K562 (cell line): ENCODE data around the gene RCL1. TPM values are rescaled to one million over a fixed set of nuclear protein-coding genes. Genes with fewer than 3 reads are reported as not detected.

Experiments used
- ATAC-seq: fragments of 200-7000 bp; cut with Tn5 transposase; 3 replicates; pipeline ENCODE4 v1.9.1; 2020; ENCODE audit warnings: moderate library complexity
- BruUV-seq: library from RNA; stranded (reverse); fragments of 400-500 nt; replicated peaks from 2 replicates; lab custom pipeline; 2021; lab: Mats Ljungman, UMichigan
- CTCF ChIA-PET: fragments of 300-600 bp; formaldehyde crosslinking; extraction: SDS; loops from one replicate; lab custom pipeline; 2021; ENCODE audit warnings: low intra/inter-chr PET ratio; lab: Yijun Ruan, JAX
- POLR2A ChIA-PET: fragments of 300-600, 350-650 bp; sonication (Branson Sonifier 250); formaldehyde crosslinking; extraction: SDS; loops from one replicate; lab custom pipeline; 2021; ENCODE audit warnings: antibody characterized with exemption, inconsistent platforms; lab: Yijun Ruan, JAX
- DNase-seq, 4 experiments: peaks; one replicate each; pipeline versions ENCODE4 v3.0.0 to v3.0.0-alpha.2; 2011 to 2018; ENCODE audit warnings: low spot score in 3 of 4, mixed read lengths in 3 of 4; ENCODE audit errors: extremely low read depth in 1 of 4
- FAIRE-seq: peaks from 2 replicates; lab custom pipeline; 2011; peaks lifted over from hg19 to GRCh38; lab: Jason Lieb, UNC
- H2AFZ ChIP-seq: 2 replicates; pipeline ENCODE4 v1.6.0; 2011; ENCODE audit warnings: low read depth, low read length, control low read depth, inconsistent platforms
- H3K27ac ChIP-seq: fragments of 200-600 bp; 3 replicates; pipeline ENCODE4 v1.8.0; 2011; ENCODE audit warnings: low read depth, mild to moderate bottlenecking, control low read depth, inconsistent platforms, low read length, moderate library complexity, mixed read lengths; ENCODE audit errors: extremely low read depth
- H3K27me3 ChIP-seq, 2 experiments: fragments of 300-600 bp in 1 of 2; 2 replicates in 1 of 2; 3 replicates in 1 of 2; pipeline versions ENCODE4 v1.6.0 to v1.8.0; 2011; ENCODE audit warnings: inconsistent platforms in 2 of 2, low read length in 2 of 2, mild to moderate bottlenecking in 1 of 2, mixed read lengths in 1 of 2, moderate library complexity in 1 of 2; ENCODE audit not compliant: control insufficient read depth in 2 of 2, insufficient read depth in 2 of 2
- H3K36me3 ChIP-seq: fragments of 300-600 bp; 3 replicates; pipeline ENCODE4 v1.8.0; 2011; ENCODE audit warnings: mild to moderate bottlenecking, low read length, inconsistent platforms; ENCODE audit not compliant: control insufficient read depth, insufficient read depth
- H3K4me1 ChIP-seq, 2 experiments: fragments of 200-600 bp in 1 of 2; replicated peaks in 1 of 2; 2 replicates in 1 of 2; 3 replicates in 1 of 2; pipeline versions ENCODE4 v1.5.1 to v1.8.0; 2011; ENCODE audit warnings: inconsistent platforms in 2 of 2, low read length in 2 of 2, mild to moderate bottlenecking in 1 of 2, mixed read lengths in 1 of 2, moderate library complexity in 1 of 2; ENCODE audit not compliant: control insufficient read depth in 2 of 2, insufficient read depth in 2 of 2
- H3K4me2 ChIP-seq: 2 replicates; pipeline ENCODE4 v1.6.1; 2011; ENCODE audit warnings: low read length, control low read depth, inconsistent platforms, mixed read lengths; ENCODE audit not compliant: insufficient read depth
- H3K4me3 ChIP-seq: fragments of 200-600 bp; sonication (generic), shearing (Covaris generic); 2 replicates; pipeline ENCODE4 v1.5.1; 2016; ENCODE audit warnings: control low read depth, inconsistent platforms
- H3K79me2 ChIP-seq: fragments of 200-600 bp; 3 replicates; pipeline ENCODE4 v1.8.0; 2011; ENCODE audit warnings: low read length, inconsistent platforms; ENCODE audit not compliant: control insufficient read depth, insufficient read depth
- H3K9ac ChIP-seq, 2 experiments: 2 replicates each; pipeline versions ENCODE4 v1.6.0 to v1.6.1; 2011; ENCODE audit warnings: low read depth in 2 of 2, low read length in 2 of 2, control low read depth in 1 of 2, inconsistent platforms in 1 of 2, mild to moderate bottlenecking in 1 of 2, mixed read lengths in 1 of 2; ENCODE audit not compliant: insufficient read depth in 1 of 2
- H3K9me1 ChIP-seq: one replicate; pipeline ENCODE4 v1.6.0; 2011; ENCODE audit warnings: inconsistent platforms, mild to moderate bottlenecking, low read length, moderate library complexity; ENCODE audit not compliant: control insufficient read depth, insufficient read depth
- H3K9me3 ChIP-seq: replicated peaks from 2 replicates; pipeline ENCODE4 v1.5.1; 2011; ENCODE audit warnings: low read depth, low read length, inconsistent platforms; ENCODE audit not compliant: control insufficient read depth, insufficient read depth
- H4K20me1 ChIP-seq: replicated peaks from 2 replicates; pipeline ENCODE4 v1.6.1; 2011; ENCODE audit warnings: low read length, inconsistent platforms, mixed read lengths; ENCODE audit not compliant: control insufficient read depth, insufficient read depth
- ATF1 ChIP-seq, 2 experiments: fragments of 450-650 bp in 1 of 2; IDR thresholded peaks; 2 replicates each; pipeline ENCODE4 v1.6.1; 2016; ENCODE audit warnings: missing compliant biosample characterization in 1 of 2, missing genetic modification characterization in 1 of 2
- CLOCK ChIP-seq: fragments of 250-450 bp; sonication (Bioruptor Pico); IDR thresholded peaks from 2 replicates; pipeline ENCODE4 v1.4.0; 2020; ENCODE audit warnings: mild to moderate bottlenecking, moderate library complexity, borderline replicate concordance
- DMBX1 ChIP-seq: fragments of 250-450 bp; sonication (Bioruptor Pico); IDR thresholded peaks from 2 replicates; pipeline ENCODE4 v1.8.0; 2022; ENCODE audit warnings: inconsistent platforms, mild to moderate bottlenecking, moderate library complexity, borderline replicate concordance
- E2F8 ChIP-seq: fragments of 450-650 bp; IDR thresholded peaks from 2 replicates; pipeline ENCODE4 v1.7.1; 2018; ENCODE audit warnings: mild to moderate bottlenecking, low read depth; ENCODE audit not compliant: partially characterized antibody
- ELF1 ChIP-seq: fragments of 200-800 bp; sonication (Bioruptor generic); IDR thresholded peaks from 2 replicates; pipeline ENCODE4 v1.6.1; 2016; ENCODE audit warnings: missing genetic modification characterization, missing compliant biosample characterization
- GABPB1 ChIP-seq: sonication (generic); formaldehyde crosslinking; IDR thresholded peaks from 2 replicates; pipeline ENCODE4 v1.8.0; 2022; ENCODE audit warnings: mild to moderate bottlenecking, missing genetic modification reagents
- GATAD2B ChIP-seq: fragments of 450-650 bp; IDR thresholded peaks from 2 replicates; pipeline ENCODE4 v1.6.1; 2017; ENCODE audit warnings: mild to moderate bottlenecking, borderline replicate concordance
- HIVEP1 ChIP-seq: fragments of 250-450 bp; sonication (Bioruptor Pico); IDR thresholded peaks from 2 replicates; pipeline ENCODE4 v1.4.0; 2020; ENCODE audit warnings: mild to moderate bottlenecking
- PBX2 ChIP-seq, 2 experiments: IDR thresholded peaks in 1 of 2; conservative IDR thresholded peaks in 1 of 2; 2 replicates each; pipeline ENCODE4 v1.6.1; 2016; ENCODE audit warnings: low read depth in 2 of 2, mild to moderate bottlenecking in 1 of 2, missing compliant biosample characterization in 1 of 2, missing genetic modification characterization in 1 of 2, moderate library complexity in 1 of 2
- PTRF ChIP-seq: fragments of 450-650 bp; IDR thresholded peaks from 2 replicates; pipeline ENCODE4 v1.6.1; 2016; ENCODE audit warnings: mild to moderate bottlenecking, missing genetic modification characterization, missing compliant biosample characterization
- SPI1 ChIP-seq: IDR thresholded peaks from 2 replicates; pipeline ENCODE4 v1.6.1; 2011; ENCODE audit warnings: low read depth, low read length, control low read depth, borderline replicate concordance
- SREBF1 ChIP-seq: fragments of 150-350 bp; IDR thresholded peaks from 2 replicates; pipeline ENCODE4 v1.6.1; 2014; ENCODE audit warnings: antibody characterized with exemption, low read depth, low read length, borderline replicate concordance
- ZNF311 ChIP-seq: fragments of 250-450 bp; sonication (Bioruptor Pico); IDR thresholded peaks from 2 replicates; pipeline ENCODE4 v1.4.0; 2020; ENCODE audit warnings: mild to moderate bottlenecking, moderate library complexity
- whole genome bisulfite sequencing: fragments of 100-300 bp; shearing (Covaris generic); methylation state at CpG from one replicate; pipeline ENCODE4 v1.1.6; 2016; ENCODE audit warnings: low coverage, mixed read lengths; ENCODE audit not compliant: insufficient coverage; ENCODE audit errors: missing lambda C conversion rate; 5-methylcytosine and 5-hydroxymethylcytosine counted together
- in situ Hi-C: fragments of 300-500 bp; cut with MboI; formaldehyde crosslinking; loops from 4 replicates; pipeline ENCODE4 v1.15.0; 2018; ENCODE audit warnings: inconsistent platforms, mixed read lengths
- intact Hi-C: fragments of 100-400 bp; cut with micrococcal nuclease; formaldehyde crosslinking; loops from 2 replicates; pipeline ENCODE4 v1.14.2; 2022
- polyA plus RNA-seq, 8 experiments: library from polyadenylated mRNA; depleted of rRNA in 4 of 8; stranded (reverse) in 5 of 8; unstranded in 3 of 8; fragments of >200 nt; fragmentation: Nextera tagmentation in 2 of 8; fragmentation: Illumina TruSeq in 1 of 8; extraction: Ambion mirVana in 2 of 8; extraction: Trizol in 1 of 8; gene quantifications; 2 replicates each; pipeline versions ENCODE4 v1.2.1 to v1.2.3, GENCODE V29; 2011 to 2014; ENCODE audit warnings: inconsistent platforms in 1 of 8, missing spikeins in 1 of 8
- total RNA-seq, 7 experiments: library from RNA; depleted of rRNA in 6 of 7; stranded (reverse); fragments of >200 nt in 6 of 7; fragmentation: Illumina TruSeq in 2 of 7; extraction: Trizol in 2 of 7; gene quantifications; 2 replicates each; pipeline versions ENCODE4 v1.2.1 to v1.2.3, GENCODE V29; 2011 to 2021; ENCODE audit warnings: low replicate concordance in 1 of 7

RCL1 gene
- total and polyA plus RNA-seq, 9 of the 15 experiments (the other 6 are each of a cell fraction or from before 2014, with no cell fraction given) = 24.0 to 67.7 (median 38.6) TPM

GRCh38 chr9:4864234-4864661 is 71.5 kb downstream of the RCL1 start:
- Histone ChIP-seq H2AFZ (no peak overlapping the region), H3K9ac (peak overlapping the region; percentile 51 to 63; a peak in 3 of 4 replicates), H3K4me3 (no peak overlapping the region), H3K79me2 (peaks cover 83% of the 10 kb centered on the region), H4K20me1 (no peaks in the 10 kb centered on the region), H3K36me3 (peaks cover 75% of the 10 kb centered on the region), H3K27ac (peak overlapping the region; percentile 83), H3K4me1 (peaks cover 49 to 67% of the 10 kb centered on the region in 2 experiments), H3K9me1 (no peaks in the 10 kb centered on the region), H3K27me3 (no peaks in the 10 kb centered on the region), H3K4me2 (peak overlapping the region; percentile 65), H3K9me3 (no peaks in the 10 kb centered on the region)
- ChIA-PET POLR2A (no interaction called here), CTCF (no interaction called here)
- DNase-seq (peak in 1 of 4 experiments; percentile 47), FAIRE-seq (no peak), ATAC-seq (no peak)
- in situ Hi-C loops = loop anchor here (5.0 kb wide), 1 partner anchor 118 kb away; no protein-coding TSS in a partner anchor
- 29% methylated on average over 11 of the region's 11 CpGs for WGBS
- no TSS peak for BruUV-seq
- intact Hi-C loops = loop anchor here (5.0 kb wide), 1 partner anchor 37 kb away; no protein-coding TSS in a partner anchor
- TF ChIP-seq ATF1 (CRISPR knock-in tag; IDR thresholded peaks at IDR 0.05) = no peak
- TF ChIP-seq ATF1 (tag; IDR thresholded peaks at IDR 0.05) = peak; percentile 61
- no peak for TF ChIP-seq GABPB1 (CRISPR knock-in tag)
- no peak for TF ChIP-seq SREBF1
- no peak for TF ChIP-seq CLOCK (CRISPR knock-in tag)
- no peak for TF ChIP-seq HIVEP1 (CRISPR knock-in tag)
- TF ChIP-seq PBX2 (CRISPR knock-in tag; IDR thresholded peaks at IDR 0.05; ENCODE audit: low read depth) = no peak
- 0 out of 2 replicates have a peak, but pooled peaks have one; percentile 18 for TF ChIP-seq PBX2 (tag; conservative IDR thresholded peaks at IDR 0.05; ENCODE audit: low read depth)
- TF ChIP-seq PTRF = peak; percentile 48; the same call in 1 of the 2 replicates
- TF ChIP-seq ZNF311 (CRISPR knock-in tag) = peak; percentile 59; the same call in 1 of the 2 replicates
- no peak for TF ChIP-seq GATAD2B
- no peak for TF ChIP-seq E2F8
- TF ChIP-seq SPI1 = no peak
- TF ChIP-seq DMBX1 = peak; percentile 52; the same call in 1 of the 2 replicates
- TF ChIP-seq ELF1 = no peak
